HEK293 (cell line): ENCODE data around the gene SECISBP2L.

ENCODE experiments used
- MEIS1 ChIP-seq: sonication (generic); formaldehyde crosslinking; IDR thresholded peaks from 2 replicates; pipeline ENCODE4 v1.8.1; 2022; ENCODE audit warnings: missing genetic modification reagents, mild to moderate bottlenecking, borderline replicate concordance
- REST ChIP-seq: fragments of 450-650 bp; formaldehyde crosslinking; IDR thresholded peaks from 2 replicates; pipeline ENCODE4 v1.5.1; 2016; ENCODE audit warnings: missing biosample characterization, missing genetic modification characterization
- ZBTB48 ChIP-seq: fragments of 450-650 bp; formaldehyde crosslinking; IDR thresholded peaks from 2 replicates; pipeline ENCODE4 v1.5.1; 2016; ENCODE audit warnings: missing biosample characterization, missing genetic modification characterization
- ZBTB7A ChIP-seq: fragments of 450-650 bp; formaldehyde crosslinking; IDR thresholded peaks from 2 replicates; pipeline ENCODE4 v1.5.1; 2016; ENCODE audit warnings: low read depth, missing biosample characterization, missing genetic modification characterization
- ZNF121 ChIP-seq: fragments of 450-650 bp; formaldehyde crosslinking; IDR thresholded peaks from 2 replicates; pipeline ENCODE4 v1.5.1; 2016; ENCODE audit warnings: missing biosample characterization, missing genetic modification characterization
- ZNF501 ChIP-seq: fragments of 450-650 bp; formaldehyde crosslinking; IDR thresholded peaks from 2 replicates; pipeline ENCODE4 v1.5.1; 2016; ENCODE audit warnings: missing biosample characterization, missing genetic modification characterization
- ZNF548 ChIP-seq: fragments of 450-650 bp; formaldehyde crosslinking; IDR thresholded peaks from 2 replicates; pipeline ENCODE4 v1.5.1; 2016; ENCODE audit warnings: missing biosample characterization, missing genetic modification characterization
- ZNF660 ChIP-seq: fragments of 450-650 bp; IDR thresholded peaks from 2 replicates; pipeline ENCODE4 v1.5.1; 2018; ENCODE audit warnings: missing biosample characterization, mild to moderate bottlenecking, missing genetic modification characterization
- TF ChIP-seq, protein P1 (sequence below): fragments of 450-650 bp; formaldehyde crosslinking; IDR thresholded peaks from 2 replicates; pipeline ENCODE4 v1.5.1; 2016; ENCODE audit warnings: missing biosample characterization, missing genetic modification characterization
- TF ChIP-seq, protein P2 (sequence below): fragments of 450-650 bp; formaldehyde crosslinking; IDR thresholded peaks from 2 replicates; pipeline ENCODE4 v1.5.1; 2016; ENCODE audit warnings: missing biosample characterization, missing genetic modification characterization

DNA sequence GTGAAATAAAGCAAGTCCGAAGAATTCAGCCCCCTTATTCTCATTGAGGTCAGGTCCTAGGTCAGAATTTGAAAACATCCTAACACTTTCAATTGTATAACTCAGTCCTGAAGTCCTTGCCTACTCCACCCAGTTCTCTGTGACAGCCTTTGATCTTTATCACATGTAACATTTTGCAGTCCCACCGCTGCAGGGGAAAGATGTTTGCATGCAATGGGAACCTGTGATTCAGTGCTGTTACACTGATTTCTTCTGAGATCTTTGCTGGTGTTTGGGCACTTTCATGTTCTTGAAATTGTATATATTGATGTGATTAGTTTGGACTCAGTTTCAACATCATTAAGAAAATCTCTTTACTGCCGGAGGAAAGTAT is 18.0 kb upstream of the SECISBP2L start:
- TF ChIP-seq ZBTB7A (tag by site-specific recombination) = no peak
- no peak for TF ChIP-seq ZNF121 (tag by site-specific recombination)
- TF ChIP-seq REST = no peak
- TF ChIP-seq, protein P1, sequence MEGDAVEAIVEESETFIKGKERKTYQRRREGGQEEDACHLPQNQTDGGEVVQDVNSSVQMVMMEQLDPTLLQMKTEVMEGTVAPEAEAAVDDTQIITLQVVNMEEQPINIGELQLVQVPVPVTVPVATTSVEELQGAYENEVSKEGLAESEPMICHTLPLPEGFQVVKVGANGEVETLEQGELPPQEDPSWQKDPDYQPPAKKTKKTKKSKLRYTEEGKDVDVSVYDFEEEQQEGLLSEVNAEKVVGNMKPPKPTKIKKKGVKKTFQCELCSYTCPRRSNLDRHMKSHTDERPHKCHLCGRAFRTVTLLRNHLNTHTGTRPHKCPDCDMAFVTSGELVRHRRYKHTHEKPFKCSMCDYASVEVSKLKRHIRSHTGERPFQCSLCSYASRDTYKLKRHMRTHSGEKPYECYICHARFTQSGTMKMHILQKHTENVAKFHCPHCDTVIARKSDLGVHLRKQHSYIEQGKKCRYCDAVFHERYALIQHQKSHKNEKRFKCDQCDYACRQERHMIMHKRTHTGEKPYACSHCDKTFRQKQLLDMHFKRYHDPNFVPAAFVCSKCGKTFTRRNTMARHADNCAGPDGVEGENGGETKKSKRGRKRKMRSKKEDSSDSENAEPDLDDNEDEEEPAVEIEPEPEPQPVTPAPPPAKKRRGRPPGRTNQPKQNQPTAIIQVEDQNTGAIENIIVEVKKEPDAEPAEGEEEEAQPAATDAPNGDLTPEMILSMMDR = no peak
- TF ChIP-seq ZBTB48 (tag by site-specific recombination) = no peak
- no peak for TF ChIP-seq ZNF548 (tag by site-specific recombination)
- TF ChIP-seq, protein P2, sequence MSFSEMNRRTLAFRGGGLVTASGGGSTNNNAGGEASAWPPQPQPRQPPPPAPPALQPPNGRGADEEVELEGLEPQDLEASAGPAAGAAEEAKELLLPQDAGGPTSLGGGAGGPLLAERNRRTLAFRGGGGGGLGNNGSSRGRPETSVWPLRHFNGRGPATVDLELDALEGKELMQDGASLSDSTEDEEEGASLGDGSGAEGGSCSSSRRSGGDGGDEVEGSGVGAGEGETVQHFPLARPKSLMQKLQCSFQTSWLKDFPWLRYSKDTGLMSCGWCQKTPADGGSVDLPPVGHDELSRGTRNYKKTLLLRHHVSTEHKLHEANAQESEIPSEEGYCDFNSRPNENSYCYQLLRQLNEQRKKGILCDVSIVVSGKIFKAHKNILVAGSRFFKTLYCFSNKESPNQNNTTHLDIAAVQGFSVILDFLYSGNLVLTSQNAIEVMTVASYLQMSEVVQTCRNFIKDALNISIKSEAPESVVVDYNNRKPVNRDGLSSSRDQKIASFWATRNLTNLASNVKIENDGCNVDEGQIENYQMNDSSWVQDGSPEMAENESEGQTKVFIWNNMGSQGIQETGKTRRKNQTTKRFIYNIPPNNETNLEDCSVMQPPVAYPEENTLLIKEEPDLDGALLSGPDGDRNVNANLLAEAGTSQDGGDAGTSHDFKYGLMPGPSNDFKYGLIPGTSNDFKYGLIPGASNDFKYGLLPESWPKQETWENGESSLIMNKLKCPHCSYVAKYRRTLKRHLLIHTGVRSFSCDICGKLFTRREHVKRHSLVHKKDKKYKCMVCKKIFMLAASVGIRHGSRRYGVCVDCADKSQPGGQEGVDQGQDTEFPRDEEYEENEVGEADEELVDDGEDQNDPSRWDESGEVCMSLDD (tag by site-specific recombination) = no peak
- no peak for TF ChIP-seq ZNF501
- TF ChIP-seq MEIS1 = no peak
- no peak for TF ChIP-seq ZNF660
